Measurements from ENCODE around the gene UPK1A. TPM values are rescaled to one million over a fixed set of nuclear protein-coding genes. Genes with fewer than 3 reads are reported as not detected.

Gene UPK1A
- total RNA-seq, 1 experiment from 2014 or later: not detected

DNA sequence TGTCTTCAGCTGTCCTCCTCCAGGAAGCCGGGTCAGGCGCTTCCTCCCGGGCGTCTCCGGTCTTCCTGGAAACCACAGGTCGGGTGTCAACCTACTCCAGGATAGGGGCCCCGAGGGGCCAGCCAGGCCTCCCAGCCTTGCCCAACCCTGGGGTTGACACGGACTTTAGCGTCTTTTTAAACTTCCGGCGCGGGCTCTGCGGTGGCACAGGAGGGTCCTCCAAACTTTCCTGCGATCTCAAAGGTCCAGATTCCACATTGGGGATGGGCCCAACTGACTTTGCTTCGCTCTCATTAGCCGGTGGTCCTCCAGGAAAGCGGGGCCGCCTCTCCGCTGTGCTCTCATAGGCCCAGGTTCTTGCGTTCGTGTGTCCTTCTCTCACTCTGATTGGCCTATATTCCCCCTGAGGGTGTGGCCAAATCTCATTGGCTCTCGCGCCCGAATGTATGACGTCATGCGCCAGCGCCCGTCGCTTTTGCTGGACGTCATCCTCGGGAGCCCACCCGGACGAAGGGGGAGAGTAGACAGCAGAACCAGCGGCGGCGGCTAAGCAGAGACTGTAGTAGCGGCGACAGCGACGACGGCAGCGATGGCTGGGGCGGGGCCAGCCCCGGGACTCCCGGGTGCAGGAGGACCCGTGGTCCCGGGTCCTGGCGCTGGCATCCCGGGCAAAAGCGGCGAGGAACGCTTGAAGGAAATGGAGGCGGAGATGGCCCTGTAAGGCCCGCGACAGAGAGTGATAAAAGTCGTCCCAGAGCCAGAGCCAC is 37.6 kb upstream of the UPK1A start, which contains the start of gene RBM42:
Gene RBM42 (plus strand): TSS at position 472 of the 767 bp plus-strand sequence. CDS start 118 bp downstream, at position 590.
- ChIA-PET POLR2A (interaction anchor here (0.7 to 2.7 kb wide), 6 partner anchors 9 to 365 kb away, joined by 3 to 24 read pairs (median 5); partner anchors contain the start of genes COX6B1 and HAUS5), CTCF (interaction anchor here (0.9 to 1.1 kb wide), 2 partner anchors 9 kb away, joined by 4 to 10 read pairs; no protein-coding TSS in a partner anchor)
- H3K36me3 Mint-ChIP-seq (ENCODE audit: insufficient read depth, unreplicated experiment): peaks cover 39% of the 10 kb centered on the region
- no TSS peak for BruUV-seq (replicated peaks)
- no peaks in the 10 kb centered on the region for H3K9me3 Mint-ChIP-seq (ENCODE audit: unreplicated experiment)
- intact Hi-C loops (cut with micrococcal nuclease): loop anchor here (2.0 to 5.0 kb wide), 2 partner anchors 16 to 81 kb away; partner anchors contain the start of gene TMEM147
- peak within 1 kb of the TSS; percentile 87 for H3K4me3 Mint-ChIP-seq (ENCODE audit: unreplicated experiment)
- TF ChIP-seq, protein P1, sequence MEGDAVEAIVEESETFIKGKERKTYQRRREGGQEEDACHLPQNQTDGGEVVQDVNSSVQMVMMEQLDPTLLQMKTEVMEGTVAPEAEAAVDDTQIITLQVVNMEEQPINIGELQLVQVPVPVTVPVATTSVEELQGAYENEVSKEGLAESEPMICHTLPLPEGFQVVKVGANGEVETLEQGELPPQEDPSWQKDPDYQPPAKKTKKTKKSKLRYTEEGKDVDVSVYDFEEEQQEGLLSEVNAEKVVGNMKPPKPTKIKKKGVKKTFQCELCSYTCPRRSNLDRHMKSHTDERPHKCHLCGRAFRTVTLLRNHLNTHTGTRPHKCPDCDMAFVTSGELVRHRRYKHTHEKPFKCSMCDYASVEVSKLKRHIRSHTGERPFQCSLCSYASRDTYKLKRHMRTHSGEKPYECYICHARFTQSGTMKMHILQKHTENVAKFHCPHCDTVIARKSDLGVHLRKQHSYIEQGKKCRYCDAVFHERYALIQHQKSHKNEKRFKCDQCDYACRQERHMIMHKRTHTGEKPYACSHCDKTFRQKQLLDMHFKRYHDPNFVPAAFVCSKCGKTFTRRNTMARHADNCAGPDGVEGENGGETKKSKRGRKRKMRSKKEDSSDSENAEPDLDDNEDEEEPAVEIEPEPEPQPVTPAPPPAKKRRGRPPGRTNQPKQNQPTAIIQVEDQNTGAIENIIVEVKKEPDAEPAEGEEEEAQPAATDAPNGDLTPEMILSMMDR (IDR thresholded peaks at IDR 0.05; ENCODE audit: unreplicated experiment): no peak
- H3K27ac Mint-ChIP-seq (ENCODE audit: low read depth, unreplicated experiment): peak within 1 kb of the TSS; percentile 97
- no peaks in the 10 kb centered on the region for H3K27me3 Mint-ChIP-seq (ENCODE audit: insufficient read depth, unreplicated experiment)
- peaks cover 10% of the 10 kb centered on the region for H3K4me1 Mint-ChIP-seq (ENCODE audit: insufficient read depth, unreplicated experiment)
- peak; percentile 100 for DNase-seq (ENCODE audit: unreplicated experiment)

DNA sequence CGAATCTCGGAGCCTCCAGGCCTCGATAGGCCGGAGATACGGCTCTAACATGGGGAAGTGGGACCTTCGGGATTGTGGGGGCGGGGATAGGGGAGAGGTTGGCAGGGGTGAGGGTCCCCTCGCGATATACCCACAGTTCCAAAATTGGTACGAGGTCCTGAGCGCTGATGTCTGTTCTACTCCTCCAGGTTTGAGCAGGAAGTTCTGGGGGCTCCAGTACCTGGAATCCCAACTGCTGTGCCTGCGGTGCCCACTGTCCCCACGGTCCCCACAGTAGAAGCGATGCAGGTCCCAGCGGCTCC is 37.0 kb upstream of the UPK1A start:
- POLR2A ChIA-PET: interaction anchor here (0.6 to 2.7 kb wide), 5 partner anchors 9 to 140 kb away, joined by 4 to 24 read pairs (median 5); partner anchors contain the start of gene HAUS5
- Mint-ChIP-seq H3K4me1 (ENCODE audit: insufficient read depth, unreplicated experiment) (peaks cover 10% of the 10 kb centered on the region), H3K36me3 (ENCODE audit: insufficient read depth, unreplicated experiment) (peaks cover 44% of the 10 kb centered on the region), H3K27me3 (ENCODE audit: insufficient read depth, unreplicated experiment) (no peaks in the 10 kb centered on the region), H3K9me3 (ENCODE audit: unreplicated experiment) (no peaks in the 10 kb centered on the region), H3K4me3 (ENCODE audit: unreplicated experiment) (peak overlapping the region; percentile 87), H3K27ac (ENCODE audit: low read depth, unreplicated experiment) (peak overlapping the region; percentile 97)
- CTCF ChIA-PET: interaction anchor here (0.9 kb wide), 1 partner anchor 9 kb away, joined by 4 read pairs; no protein-coding TSS in a partner anchor
- DNase-seq (ENCODE audit: unreplicated experiment): no peak
- TF ChIP-seq, protein P1 (IDR thresholded peaks at IDR 0.05; ENCODE audit: unreplicated experiment): no peak
- intact Hi-C loops (cut with micrococcal nuclease): loop anchor here (2.0 to 5.0 kb wide), 2 partner anchors 16 to 82 kb away; partner anchors contain the start of gene TMEM147
- TSS peak; percentile 59 for BruUV-seq (replicated peaks)

DNA sequence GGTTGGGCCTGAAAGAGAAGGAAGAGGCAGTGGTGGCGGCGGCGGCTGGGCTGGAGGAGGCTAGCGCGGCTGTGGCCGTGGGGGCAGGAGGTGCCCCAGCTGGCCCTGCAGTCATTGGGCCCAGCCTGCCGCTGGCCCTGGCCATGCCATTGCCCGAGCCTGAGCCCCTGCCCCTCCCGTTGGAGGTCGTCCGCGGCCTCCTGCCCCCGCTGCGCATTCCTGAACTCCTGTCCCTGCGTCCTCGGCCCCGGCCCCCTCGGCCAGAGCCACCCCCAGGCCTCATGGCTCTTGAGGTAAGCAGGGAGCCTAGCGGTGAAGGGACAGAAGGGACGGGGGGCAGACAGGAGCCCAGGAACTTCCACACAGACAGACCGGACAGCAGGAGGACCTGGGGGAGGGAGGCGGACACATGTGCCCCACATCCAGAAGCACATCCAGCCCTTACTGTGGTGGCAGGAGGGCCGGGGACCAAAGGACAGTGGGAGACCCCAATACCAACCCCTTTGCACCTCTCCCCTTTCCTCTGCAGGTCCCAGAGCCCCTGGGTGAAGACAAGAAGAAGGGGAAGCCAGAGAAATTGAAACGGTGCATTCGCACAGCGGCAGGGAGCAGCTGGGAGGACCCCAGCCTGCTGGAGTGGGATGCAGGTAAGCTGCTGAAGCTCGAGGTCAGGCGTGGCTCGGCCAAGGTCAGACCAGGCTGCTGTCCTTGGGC is 32.4 kb upstream of the UPK1A start:
- Mint-ChIP-seq H3K36me3 (ENCODE audit: insufficient read depth, unreplicated experiment) (peaks cover 70% of the 10 kb centered on the region), H3K4me3 (ENCODE audit: unreplicated experiment) (no peak overlapping the region), H3K4me1 (ENCODE audit: insufficient read depth, unreplicated experiment) (peaks cover 10% of the 10 kb centered on the region), H3K27ac (ENCODE audit: low read depth, unreplicated experiment) (no peak overlapping the region), H3K27me3 (ENCODE audit: insufficient read depth, unreplicated experiment) (no peaks in the 10 kb centered on the region), H3K9me3 (ENCODE audit: unreplicated experiment) (no peaks in the 10 kb centered on the region)
- ChIA-PET POLR2A (interaction anchor here (0.6 kb wide), 1 partner anchor 15 kb away, joined by 4 read pairs; no protein-coding TSS in a partner anchor), CTCF (interaction anchor here (0.8 kb wide), 1 partner anchor 9 kb away, joined by 3 read pairs; no protein-coding TSS in a partner anchor)
- intact Hi-C loops (cut with micrococcal nuclease): no loop called here
- no TSS peak for BruUV-seq (replicated peaks)
- DNase-seq (ENCODE audit: unreplicated experiment): no peak
- TF ChIP-seq, protein P1 (IDR thresholded peaks at IDR 0.05; ENCODE audit: unreplicated experiment): no peak

DNA sequence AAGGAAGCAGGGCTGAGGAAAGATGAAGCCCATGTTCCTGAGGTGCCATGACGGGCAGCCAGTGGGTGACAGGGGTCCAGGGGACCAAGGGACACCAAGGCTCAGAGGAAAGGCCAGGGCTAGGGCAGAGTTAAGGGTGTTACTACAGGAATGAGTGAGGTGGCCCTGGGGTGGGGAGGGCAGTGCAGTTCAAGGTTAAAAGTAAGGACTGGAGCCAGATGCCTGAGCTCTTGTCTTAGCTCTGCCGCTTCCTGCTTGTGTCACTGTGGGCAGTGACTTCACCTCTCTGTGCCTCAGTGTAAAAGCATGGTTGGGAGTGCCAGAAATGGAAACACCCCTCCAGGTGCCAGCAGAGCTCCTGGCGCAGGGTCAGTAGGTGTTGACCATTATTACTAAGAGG is 29.7 kb upstream of the UPK1A start:
- CTCF ChIA-PET: no interaction called here
- no TSS peak for BruUV-seq (replicated peaks)
- POLR2A ChIA-PET: no interaction called here
- no peaks in the 10 kb centered on the region for H3K27me3 Mint-ChIP-seq (ENCODE audit: insufficient read depth, unreplicated experiment)
- H3K4me1 Mint-ChIP-seq (ENCODE audit: insufficient read depth, unreplicated experiment): peaks cover 4% of the 10 kb centered on the region
- intact Hi-C loops (cut with micrococcal nuclease): no loop called here
- H3K9me3 Mint-ChIP-seq (ENCODE audit: unreplicated experiment): no peaks in the 10 kb centered on the region
- H3K27ac Mint-ChIP-seq (ENCODE audit: low read depth, unreplicated experiment): no peak overlapping the region
- no peak for DNase-seq (ENCODE audit: unreplicated experiment)
- TF ChIP-seq, protein P1 (IDR thresholded peaks at IDR 0.05; ENCODE audit: unreplicated experiment): no peak
- peaks cover 59% of the 10 kb centered on the region for H3K36me3 Mint-ChIP-seq (ENCODE audit: insufficient read depth, unreplicated experiment)
- no peak overlapping the region for H3K4me3 Mint-ChIP-seq (ENCODE audit: unreplicated experiment)
